Measurements from ENCODE around the gene SEMA3D.

GRCh38 chr7:85230623-85231022, 43.8 kb upstream of the SEMA3D start:
- TF ChIP-seq CTCF (IDR thresholded peaks at IDR 0.05; ENCODE audit: low read depth, low read length) (no peak), EZH2phosphoT487 (IDR thresholded peaks at IDR 0.05; ENCODE audit: low read depth) (no peak)
